ENCODE results near the gene RCOR1. TPM values are rescaled to one million over a fixed set of nuclear protein-coding genes. Genes with fewer than 3 reads are reported as not detected.

The RCOR1 gene
- total and polyA plus RNA-seq, 5 donors from 2014 or later = 0.40 to 28.1 (median 0.51) TPM

DNA sequence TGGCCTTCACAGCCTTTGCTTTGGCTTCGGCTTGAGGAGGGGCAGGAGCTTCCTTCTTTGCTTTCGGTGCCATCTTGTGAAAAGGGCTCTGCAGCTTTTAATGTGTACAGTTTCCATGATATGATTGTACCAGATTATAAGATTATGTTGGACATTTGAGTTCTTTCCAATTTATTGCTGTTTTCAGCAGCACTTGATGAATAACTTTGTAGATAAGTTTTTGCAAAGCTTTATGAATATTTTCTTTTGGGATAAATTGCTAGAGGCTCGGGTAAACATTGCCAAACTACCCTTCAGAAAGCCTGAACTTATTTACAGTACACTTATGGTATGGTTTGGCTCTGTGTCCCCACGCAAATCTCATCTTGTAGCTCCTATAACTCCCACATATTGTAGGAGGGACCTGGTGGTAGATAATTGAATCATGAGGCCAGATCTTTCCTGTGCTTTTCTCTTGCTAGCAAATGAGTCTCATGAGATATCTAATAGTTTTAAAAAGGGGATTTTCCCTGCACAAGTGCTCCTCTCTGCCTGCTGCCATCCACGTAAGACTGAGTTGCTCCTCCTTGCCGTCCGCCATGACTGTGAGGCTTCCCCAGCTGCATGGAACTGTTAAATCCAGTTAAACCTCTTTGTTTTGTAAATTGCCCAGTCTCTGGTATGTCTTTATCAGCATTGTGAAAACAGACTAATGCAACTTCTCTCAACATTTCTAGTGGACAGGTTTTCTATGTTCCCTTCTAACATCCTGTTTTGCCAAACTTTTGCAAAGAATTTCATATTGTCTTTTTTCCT, 70.4 kb downstream of the RCOR1 start:
- Mint-ChIP-seq H3K27me3 (no peaks in the 10 kb centered on the region), H3K9me3 (no peaks in the 10 kb centered on the region), H3K27ac (no peak overlapping the region), H3K4me1 (peaks cover 21 to 59% (median 36%) of the 10 kb centered on the region in 4 donors), H3K4me3 (peak overlapping the region in 1 of 4 donors; percentile 31), H3K36me3 (no peaks in the 10 kb centered on the region)
- DNase-seq (no peak), ATAC-seq (ENCODE audit: low read depth in 2 of 2) (no peak)
- H3K27ac ChIP-seq (ENCODE audit: insufficient read depth, low read length, poor library complexity, severe bottlenecking) = no peak overlapping the region
- H3K4me3 ChIP-seq (ENCODE audit: low read depth, low read length) = no peak overlapping the region
- no peaks in the 10 kb centered on the region for H3K4me1 ChIP-seq (ENCODE audit: control insufficient read depth, insufficient read depth, low read length, poor library complexity, severe bottlenecking)
- peaks cover 3% of the 10 kb centered on the region for H3K36me3 ChIP-seq (ENCODE audit: control insufficient read depth, insufficient read depth, low read length)
- no peaks in the 10 kb centered on the region for H3K9me3 ChIP-seq (ENCODE audit: control insufficient read depth in 2 of 2, low read length in 2 of 2)
- H3K27me3 ChIP-seq (ENCODE audit: control insufficient read depth, insufficient read depth, low read length) = no peaks in the 10 kb centered on the region

DNA sequence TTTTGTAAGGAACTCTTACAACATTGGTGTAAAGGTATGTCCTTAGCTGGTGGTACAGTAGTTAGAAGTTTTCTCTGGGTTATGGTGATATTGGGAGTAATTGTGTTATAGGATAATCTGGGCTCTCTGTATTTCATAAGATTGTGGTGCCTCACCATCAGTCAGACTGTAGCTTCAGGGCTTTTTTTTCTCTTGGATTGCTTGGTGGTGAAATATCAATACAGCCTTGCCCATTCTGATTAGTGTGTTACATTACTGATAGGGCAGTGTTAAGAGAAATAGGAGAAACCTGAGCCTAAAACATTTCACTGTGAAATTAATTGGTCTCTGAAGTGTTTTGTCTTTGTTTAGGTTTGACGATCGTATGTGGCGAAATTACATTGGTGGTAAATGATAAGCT, 71.0 kb downstream of the RCOR1 start:
- no peaks in the 10 kb centered on the region for H3K36me3 Mint-ChIP-seq
- H3K4me3 ChIP-seq (ENCODE audit: low read depth, low read length) = no peak overlapping the region
- DNase-seq (no peak), ATAC-seq (ENCODE audit: low read depth in 2 of 2) (no peak)
- H3K4me3 Mint-ChIP-seq = no peak overlapping the region
- no peaks in the 10 kb centered on the region for H3K27me3 ChIP-seq (ENCODE audit: control insufficient read depth, insufficient read depth, low read length)
- H3K36me3 ChIP-seq (ENCODE audit: control insufficient read depth, insufficient read depth, low read length) = peaks cover 3% of the 10 kb centered on the region
- no peaks in the 10 kb centered on the region for H3K27me3 Mint-ChIP-seq
- no peaks in the 10 kb centered on the region for H3K9me3 ChIP-seq (ENCODE audit: control insufficient read depth in 2 of 2, low read length in 2 of 2)
- H3K9me3 Mint-ChIP-seq = no peaks in the 10 kb centered on the region
- no peak overlapping the region for H3K27ac Mint-ChIP-seq
- no peaks in the 10 kb centered on the region for H3K4me1 ChIP-seq (ENCODE audit: control insufficient read depth, insufficient read depth, low read length, poor library complexity, severe bottlenecking)
- peaks cover 25 to 60% (median 38%) of the 10 kb centered on the region in 4 donors for H3K4me1 Mint-ChIP-seq
- H3K27ac ChIP-seq (ENCODE audit: insufficient read depth, low read length, poor library complexity, severe bottlenecking) = no peak overlapping the region

DNA sequence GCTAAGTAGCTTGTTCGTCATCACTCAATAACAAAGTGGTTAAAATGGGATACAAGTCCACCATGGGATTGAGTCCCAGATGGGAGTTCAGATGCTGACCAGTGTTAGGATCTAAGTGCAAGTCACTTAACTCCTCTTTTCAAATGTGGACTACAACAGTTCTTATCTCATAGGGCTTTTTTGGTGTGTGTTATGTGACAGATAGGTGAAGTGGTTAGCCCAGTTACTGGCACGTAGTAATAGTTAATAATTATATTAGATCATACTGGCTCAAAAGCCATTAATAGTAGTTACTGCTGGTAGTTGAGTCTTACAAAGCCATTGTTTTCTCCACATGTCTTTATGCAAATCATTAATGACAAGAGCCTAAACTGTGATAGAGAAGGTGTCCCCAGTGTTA, 73.2 kb downstream of the RCOR1 start:
- H3K36me3 Mint-ChIP-seq = no peaks in the 10 kb centered on the region
- ATAC-seq (ENCODE audit: low read depth in 2 of 2) (no peak), DNase-seq (no peak)
- no peak overlapping the region for H3K4me3 Mint-ChIP-seq
- H3K9me3 Mint-ChIP-seq = no peaks in the 10 kb centered on the region
- no peaks in the 10 kb centered on the region for H3K27me3 Mint-ChIP-seq
- Histone ChIP-seq H3K4me1 (ENCODE audit: control insufficient read depth, insufficient read depth, low read length, poor library complexity, severe bottlenecking) (no peaks in the 10 kb centered on the region), H3K27ac (ENCODE audit: insufficient read depth, low read length, poor library complexity, severe bottlenecking) (no peak overlapping the region), H3K36me3 (ENCODE audit: control insufficient read depth, insufficient read depth, low read length) (peaks cover 3% of the 10 kb centered on the region), H3K4me3 (ENCODE audit: low read depth, low read length) (no peak overlapping the region), H3K27me3 (ENCODE audit: control insufficient read depth, insufficient read depth, low read length) (no peaks in the 10 kb centered on the region), H3K9me3 (ENCODE audit: control insufficient read depth in 2 of 2, low read length in 2 of 2) (no peaks in the 10 kb centered on the region)
- peaks cover 20 to 44% (median 31%) of the 10 kb centered on the region in 4 donors for H3K4me1 Mint-ChIP-seq
- H3K27ac Mint-ChIP-seq = peak overlapping the region in 1 of 3 donors; percentile 43

DNA sequence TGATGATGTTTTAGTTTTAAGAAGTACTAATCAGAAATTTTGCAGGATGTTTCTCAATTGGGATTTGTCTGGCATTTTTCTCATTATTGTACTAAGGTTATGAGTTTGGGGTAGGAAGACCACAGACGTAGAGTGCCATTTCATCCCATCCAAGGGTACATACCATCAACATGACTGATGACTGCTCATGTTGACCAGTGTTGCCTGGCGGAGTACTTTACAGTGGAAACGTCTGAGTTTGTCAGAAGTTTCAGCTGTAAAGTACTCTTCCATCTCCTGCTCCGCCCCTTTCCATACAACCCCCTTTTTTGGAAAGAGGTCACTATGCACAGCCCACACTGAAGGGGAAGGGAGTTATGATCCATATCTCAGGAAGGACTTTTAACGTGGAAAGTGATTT, 74.2 kb downstream of the RCOR1 start:
- H3K27ac ChIP-seq (ENCODE audit: insufficient read depth, low read length, poor library complexity, severe bottlenecking) = no peak overlapping the region
- H3K4me3 ChIP-seq (ENCODE audit: low read depth, low read length) = no peak overlapping the region
- H3K9me3 ChIP-seq (ENCODE audit: control insufficient read depth in 2 of 2, low read length in 2 of 2) = no peaks in the 10 kb centered on the region
- no peaks in the 10 kb centered on the region for H3K9me3 Mint-ChIP-seq
- H3K4me3 Mint-ChIP-seq = no peak overlapping the region
- H3K36me3 Mint-ChIP-seq = no peaks in the 10 kb centered on the region
- no peak overlapping the region for H3K27ac Mint-ChIP-seq
- H3K4me1 ChIP-seq (ENCODE audit: control insufficient read depth, insufficient read depth, low read length, poor library complexity, severe bottlenecking) = no peaks in the 10 kb centered on the region
- ATAC-seq (ENCODE audit: low read depth in 2 of 2) (no peak), DNase-seq (no peak)
- H3K4me1 Mint-ChIP-seq = peaks cover 17 to 33% (median 28%) of the 10 kb centered on the region in 4 donors
- peaks cover 3% of the 10 kb centered on the region for H3K36me3 ChIP-seq (ENCODE audit: control insufficient read depth, insufficient read depth, low read length)
- no peaks in the 10 kb centered on the region for H3K27me3 Mint-ChIP-seq
- H3K27me3 ChIP-seq (ENCODE audit: control insufficient read depth, insufficient read depth, low read length) = no peaks in the 10 kb centered on the region

DNA sequence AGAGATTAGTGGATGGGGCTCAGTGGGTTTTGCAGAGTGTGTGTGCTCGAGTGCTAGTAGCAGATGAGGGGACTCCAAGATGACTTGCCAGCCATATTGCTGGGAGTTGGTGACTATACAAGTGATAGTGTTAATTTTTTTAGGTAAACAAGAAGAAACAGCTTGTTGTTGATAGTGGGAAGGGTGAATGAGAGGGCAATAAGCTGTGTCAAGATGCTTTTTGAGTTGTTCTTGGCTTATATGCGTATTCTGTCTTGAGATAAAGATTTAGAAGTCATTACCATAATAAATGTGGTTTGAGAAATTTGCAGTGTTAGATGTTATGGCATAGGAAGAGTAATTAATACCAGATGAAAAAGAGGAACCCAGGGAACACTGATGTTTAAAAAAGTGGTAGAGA, 75.3 kb downstream of the RCOR1 start:
- peaks cover 0 to 4% (median 0%) of the 10 kb centered on the region in 7 donors for H3K9me3 Mint-ChIP-seq
- no peak overlapping the region for H3K4me3 ChIP-seq (ENCODE audit: low read depth, low read length)
- peaks cover 21 to 33% (median 26%) of the 10 kb centered on the region in 4 donors for H3K4me1 Mint-ChIP-seq
- no peaks in the 10 kb centered on the region for H3K9me3 ChIP-seq (ENCODE audit: control insufficient read depth in 2 of 2, low read length in 2 of 2)
- H3K36me3 ChIP-seq (ENCODE audit: control insufficient read depth, insufficient read depth, low read length) = peaks cover 3% of the 10 kb centered on the region
- no peak overlapping the region for H3K27ac Mint-ChIP-seq
- H3K27ac ChIP-seq (ENCODE audit: insufficient read depth, low read length, poor library complexity, severe bottlenecking) = no peak overlapping the region
- H3K4me1 ChIP-seq (ENCODE audit: control insufficient read depth, insufficient read depth, low read length, poor library complexity, severe bottlenecking) = no peaks in the 10 kb centered on the region
- H3K36me3 Mint-ChIP-seq = peaks cover 4% of the 10 kb centered on the region
- DNase-seq (no peak), ATAC-seq (ENCODE audit: low read depth in 2 of 2) (no peak)
- no peaks in the 10 kb centered on the region for H3K27me3 ChIP-seq (ENCODE audit: control insufficient read depth, insufficient read depth, low read length)
- no peak overlapping the region for H3K4me3 Mint-ChIP-seq
- H3K27me3 Mint-ChIP-seq = no peaks in the 10 kb centered on the region

DNA sequence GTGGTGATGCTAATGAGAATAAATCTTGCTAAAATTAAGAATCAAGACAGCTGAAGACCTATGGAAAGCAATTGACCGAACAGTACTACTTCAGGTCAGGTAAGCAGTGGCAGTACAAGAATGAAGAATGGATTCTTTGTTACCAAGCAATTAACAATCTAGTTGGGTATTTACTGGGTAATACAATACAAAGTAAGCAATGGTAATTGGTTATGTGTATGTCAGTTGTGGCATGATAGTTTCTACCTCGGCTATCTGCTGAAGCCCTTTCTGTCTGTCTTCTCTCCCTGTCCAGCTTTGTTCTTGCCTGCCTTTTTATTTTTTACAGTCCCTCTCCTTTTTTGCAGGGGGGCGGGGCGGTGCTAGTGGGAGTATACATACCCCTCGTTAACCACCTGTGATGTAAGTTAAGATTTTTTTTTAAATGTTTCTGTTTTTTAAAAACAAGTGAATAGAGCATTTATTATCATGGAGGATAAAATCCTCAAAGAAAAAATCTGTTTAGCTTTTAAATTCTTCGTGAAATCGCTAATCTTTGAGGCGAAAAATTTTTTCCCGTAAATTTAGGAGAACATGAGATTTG, 75.9 kb downstream of the RCOR1 start:
- Mint-ChIP-seq H3K36me3 (peaks cover 6% of the 10 kb centered on the region), H3K4me1 (peaks cover 17 to 29% (median 22%) of the 10 kb centered on the region in 4 donors), H3K27me3 (no peaks in the 10 kb centered on the region), H3K4me3 (no peak overlapping the region), H3K27ac (no peak overlapping the region), H3K9me3 (peaks cover 0 to 6% (median 0%) of the 10 kb centered on the region in 7 donors)
- DNase-seq = no peak
- no peak overlapping the region for H3K27ac ChIP-seq (ENCODE audit: insufficient read depth, low read length, poor library complexity, severe bottlenecking)
- no peak overlapping the region for H3K4me3 ChIP-seq (ENCODE audit: low read depth, low read length)
- peaks cover 3% of the 10 kb centered on the region for H3K36me3 ChIP-seq (ENCODE audit: control insufficient read depth, insufficient read depth, low read length)
- no peaks in the 10 kb centered on the region for H3K27me3 ChIP-seq (ENCODE audit: control insufficient read depth, insufficient read depth, low read length)
- no peaks in the 10 kb centered on the region for H3K9me3 ChIP-seq (ENCODE audit: control insufficient read depth in 2 of 2, low read length in 2 of 2)
- ATAC-seq (ENCODE audit: low read depth in 2 of 2) = no peak
- H3K4me1 ChIP-seq (ENCODE audit: control insufficient read depth, insufficient read depth, low read length, poor library complexity, severe bottlenecking) = no peaks in the 10 kb centered on the region

DNA sequence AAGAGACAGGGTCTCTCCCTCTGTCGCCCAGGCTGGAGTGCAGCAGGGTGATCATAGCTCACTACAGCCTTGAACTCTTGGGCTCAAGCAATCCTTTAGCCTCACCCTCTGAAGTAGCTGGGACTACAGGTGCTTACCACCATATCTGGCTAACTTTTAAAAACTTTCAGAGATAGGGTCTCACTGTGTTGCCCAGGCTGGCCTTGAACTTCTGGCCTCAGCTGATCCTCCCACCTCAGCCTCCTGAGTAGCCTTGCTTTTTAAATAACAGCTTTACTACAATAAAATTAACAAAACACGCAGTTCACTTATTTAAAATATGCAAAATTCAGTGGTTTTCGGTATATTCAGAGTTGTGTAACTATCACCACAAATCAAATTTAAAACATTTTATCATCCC, 79.0 kb downstream of the RCOR1 start:
- no peak overlapping the region for H3K4me3 Mint-ChIP-seq
- H3K27me3 ChIP-seq (ENCODE audit: control insufficient read depth, insufficient read depth, low read length) = no peaks in the 10 kb centered on the region
- H3K36me3 Mint-ChIP-seq = peaks cover 15% of the 10 kb centered on the region
- H3K4me1 Mint-ChIP-seq = peaks cover 13 to 26% (median 19%) of the 10 kb centered on the region in 4 donors
- H3K27me3 Mint-ChIP-seq = no peaks in the 10 kb centered on the region
- no peak overlapping the region for H3K27ac ChIP-seq (ENCODE audit: insufficient read depth, low read length, poor library complexity, severe bottlenecking)
- DNase-seq (no peak), ATAC-seq (ENCODE audit: low read depth in 2 of 2) (no peak)
- H3K4me3 ChIP-seq (ENCODE audit: low read depth, low read length) = no peak overlapping the region
- no peaks in the 10 kb centered on the region for H3K9me3 ChIP-seq (ENCODE audit: control insufficient read depth in 2 of 2, low read length in 2 of 2)
- H3K4me1 ChIP-seq (ENCODE audit: control insufficient read depth, insufficient read depth, low read length, poor library complexity, severe bottlenecking) = no peaks in the 10 kb centered on the region
- H3K27ac Mint-ChIP-seq = no peak overlapping the region
- peaks cover 0 to 6% (median 0%) of the 10 kb centered on the region in 7 donors for H3K9me3 Mint-ChIP-seq
- H3K36me3 ChIP-seq (ENCODE audit: control insufficient read depth, insufficient read depth, low read length) = no peaks in the 10 kb centered on the region
